GM12878 (cell line): ENCODE data around the gene BTBD9. TPM values are rescaled to one million over a fixed set of nuclear protein-coding genes. Genes with fewer than 3 reads are reported as not detected.

Source experiments
- ATAC-seq: fragments of 200-7000 bp; cut with Tn5 transposase; 3 replicates; pipeline ENCODE4 v1.9.1; 2020; ENCODE audit warnings: mild to moderate bottlenecking, moderate library complexity
- BruUV-seq: library from RNA; stranded (reverse); fragments of 400-500 nt; replicated peaks from 2 replicates; lab custom pipeline; 2021; lab: Mats Ljungman, UMichigan
- CTCF ChIA-PET: fragments of 300-600 bp; sonication (Branson Sonifier 250); formaldehyde crosslinking; extraction: SDS; loops from one replicate; lab custom pipeline; 2021; ENCODE audit warnings: inconsistent platforms; lab: Yijun Ruan, JAX
- POLR2A ChIA-PET: fragments of 350-600 bp; formaldehyde crosslinking; extraction: SDS; loops from one replicate; lab custom pipeline; 2021; ENCODE audit warnings: inconsistent platforms; lab: Charles Lee
- RAD21 ChIA-PET: fragments of 300-600 bp; sonication (Branson Sonifier 250); formaldehyde crosslinking; loops from one replicate; lab custom pipeline; 2023; ENCODE audit warnings: antibody characterized with exemption; ENCODE audit not compliant: unreplicated experiment; lab: Charles Lee
- SMC1A ChIA-PET: fragments of 300-600 bp; sonication (Branson Sonifier 250); formaldehyde crosslinking; loops from one replicate; lab custom pipeline; 2023; ENCODE audit not compliant: unreplicated experiment, uncharacterized antibody; lab: Charles Lee
- DNase-seq: peaks from one replicate; pipeline ENCODE4 v3.0.0-alpha.2; 2011; ENCODE audit warnings: low read depth, low spot score
- FAIRE-seq: peaks from 3 replicates; lab custom pipeline; 2011; peaks lifted over from hg19 to GRCh38; lab: Jason Lieb, UNC
- H2AFZ ChIP-seq: 2 replicates; pipeline ENCODE4 v1.6.0; 2011; ENCODE audit warnings: low read depth, low read length, control low read depth; ENCODE audit not compliant: control insufficient read depth
- H3K27ac ChIP-seq: 2 replicates; pipeline ENCODE4 v1.5.1; 2011; ENCODE audit warnings: control low read depth; ENCODE audit not compliant: control insufficient read depth, insufficient read depth
- H3K27me3 ChIP-seq, 2 experiments: replicated peaks in 1 of 2; 2 replicates each; pipeline versions ENCODE4 v1.6.0 to v1.6.1; 2011; ENCODE audit warnings: low read length in 1 of 2; ENCODE audit not compliant: control insufficient read depth in 2 of 2, insufficient read depth in 2 of 2
- H3K36me3 ChIP-seq, 2 experiments: 2 replicates each; pipeline ENCODE4 v1.5.1; 2011; ENCODE audit warnings: low read length in 1 of 2; ENCODE audit not compliant: control insufficient read depth in 2 of 2, insufficient read depth in 2 of 2
- H3K4me1 ChIP-seq: 2 replicates; pipeline ENCODE4 v1.6.1; 2011; ENCODE audit warnings: mild to moderate bottlenecking, low read length, moderate library complexity, mixed read lengths; ENCODE audit not compliant: control insufficient read depth, insufficient read depth
- H3K4me2 ChIP-seq: 2 replicates; pipeline ENCODE4 v1.6.0; 2011; ENCODE audit warnings: control low read depth; ENCODE audit not compliant: control insufficient read depth, insufficient read depth
- H3K4me3 ChIP-seq: fragments of 200-600 bp; sonication (generic); 2 replicates; pipeline ENCODE4 v1.5.1; 2016
- H3K79me2 ChIP-seq: 2 replicates; pipeline ENCODE4 v1.6.0; 2011; ENCODE audit warnings: low read length; ENCODE audit not compliant: control insufficient read depth, insufficient read depth
- H3K9ac ChIP-seq: 2 replicates; pipeline ENCODE4 v1.8.0; 2011; ENCODE audit warnings: low read length, control low read depth, mixed read lengths; ENCODE audit not compliant: control insufficient read depth, insufficient read depth
- H3K9me3 ChIP-seq: replicated peaks from 3 replicates; pipeline ENCODE4 v1.5.1; 2011; ENCODE audit warnings: mild to moderate bottlenecking, low read length; ENCODE audit not compliant: control insufficient read depth, insufficient read depth
- H4K20me1 ChIP-seq: 2 replicates; pipeline ENCODE4 v1.6.0; 2011; ENCODE audit not compliant: control insufficient read depth, insufficient read depth
- BHLHE40 ChIP-seq, 2 experiments: fragments of 450-650 bp in 1 of 2; IDR thresholded peaks; 2 replicates each; pipeline ENCODE4 v1.6.1; 2011 to 2017; ENCODE audit warnings: low read depth in 2 of 2, borderline replicate concordance in 1 of 2, improper control_type of control experiment in 1 of 2, low read length in 1 of 2, mild to moderate bottlenecking in 1 of 2
- ESRRA ChIP-seq: IDR thresholded peaks from 2 replicates; pipeline ENCODE4 v1.6.1; 2012; ENCODE audit warnings: mild to moderate bottlenecking, low read length, improper control_type of control experiment
- FOXK2 ChIP-seq: fragments of 450-650 bp; IDR thresholded peaks from 2 replicates; pipeline ENCODE4 v1.6.1; 2017; ENCODE audit warnings: mild to moderate bottlenecking, moderate library complexity
- HCFC1 ChIP-seq: fragments of 150-350 bp; IDR thresholded peaks from 2 replicates; pipeline ENCODE4 v1.6.1; 2014; ENCODE audit warnings: low read length
- IKZF2 ChIP-seq, 2 experiments: fragments of 450-650 bp; IDR thresholded peaks; 2 replicates each; pipeline ENCODE4 v1.6.1; 2017; ENCODE audit warnings: mild to moderate bottlenecking in 2 of 2, moderate library complexity in 2 of 2
- KLF5 ChIP-seq: fragments of 450-650 bp; IDR thresholded peaks from 2 replicates; pipeline ENCODE4 v1.6.1; 2014; ENCODE audit warnings: mild to moderate bottlenecking; ENCODE audit not compliant: partially characterized antibody
- MEF2A ChIP-seq: IDR thresholded peaks from 2 replicates; pipeline ENCODE4 v1.6.1; 2011; ENCODE audit warnings: low read depth, mild to moderate bottlenecking, low read length, moderate library complexity; ENCODE audit not compliant: insufficient read depth
- NR2C1 ChIP-seq: fragments of 450-650 bp; IDR thresholded peaks from 2 replicates; pipeline ENCODE4 v1.6.1; 2017; ENCODE audit warnings: antibody characterized with exemption, mild to moderate bottlenecking, moderate library complexity
- NR2C2 ChIP-seq: IDR thresholded peaks from 2 replicates; pipeline ENCODE4 v1.6.1; 2011; ENCODE audit warnings: borderline replicate concordance, low read depth; ENCODE audit not compliant: control insufficient read depth, insufficient read length
- RAD51 ChIP-seq: fragments of 450-650 bp; IDR thresholded peaks from 2 replicates; pipeline ENCODE4 v1.6.1; 2016; ENCODE audit warnings: moderate library complexity, mild to moderate bottlenecking, inconsistent platforms
- SPI1 ChIP-seq: IDR thresholded peaks from 2 replicates; pipeline ENCODE4 v1.6.1; 2011; ENCODE audit warnings: low read depth, mild to moderate bottlenecking, low read length, moderate library complexity, borderline replicate concordance; ENCODE audit not compliant: insufficient read depth
- WGBS: methylation state at CpG from one replicate; pipeline ENCODE4 v1.1.6; 2016; ENCODE audit warnings: low lambda C conversion rate; ENCODE audit not compliant: insufficient replicate concordance, insufficient coverage; ENCODE audit errors: missing lambda C conversion rate; 5-methylcytosine and 5-hydroxymethylcytosine counted together
- in situ Hi-C: fragments of 300-500 bp; cut with MboI; formaldehyde crosslinking; loops from 9 replicates; pipeline ENCODE4 v1.14.3; 2018; ENCODE audit warnings: mixed read lengths
- intact Hi-C: fragments of 100-400 bp; cut with micrococcal nuclease; formaldehyde crosslinking; loops from one replicate; pipeline ENCODE4 v1.14.2; 2022; ENCODE audit not compliant: unreplicated experiment
- polyA plus RNA-seq, 11 experiments: library from polyadenylated mRNA; depleted of rRNA in 4 of 11; unstranded in 6 of 11; stranded (reverse) in 5 of 11; fragments of >200 nt; fragmentation: Nextera tagmentation in 4 of 11; fragmentation: Illumina TruSeq in 1 of 11; extraction: Ambion mirVana in 4 of 11; extraction: Trizol in 1 of 11; gene quantifications; 1 replicate in 1 of 11; 2 replicates in 10 of 11; pipeline versions ENCODE4 v1.2.1 to v1.2.3, GENCODE V29; 2011 to 2016; ENCODE audit warnings: inconsistent platforms in 2 of 11, missing spikeins in 2 of 11, low read depth in 1 of 11
- total RNA-seq, 4 experiments: library from RNA; depleted of rRNA in 3 of 4; stranded (reverse); fragments of >200 nt in 3 of 4; fragmentation: Illumina TruSeq in 1 of 4; extraction: Trizol in 1 of 4; gene quantifications; 2 replicates each; pipeline versions ENCODE4 v1.2.1 to v1.2.3, GENCODE V29; 2013 to 2021
- TF ChIP-seq, protein P1 (sequence below): IDR thresholded peaks from 2 replicates; pipeline ENCODE4 v1.6.1; 2012; ENCODE audit warnings: mild to moderate bottlenecking, low read depth, low read length
- TF ChIP-seq, protein P2 (sequence below): fragments of 450-650 bp; formaldehyde crosslinking; IDR thresholded peaks from 2 replicates; pipeline ENCODE4 v1.5.0; 2022; ENCODE audit warnings: mild to moderate bottlenecking, missing genetic modification characterization

Gene BTBD9
- total and polyA plus RNA-seq, 10 of the 15 experiments (the other 5 are each of a cell fraction or from before 2014, with no cell fraction given), result 0.22 to 8.6 (median 4.6) TPM

- Histone ChIP-seq H3K9ac (no peak overlapping the region), H3K9me3 (no peaks in the 10 kb centered on the region), H3K27me3 (no peaks in the 10 kb centered on the region), H4K20me1 (no peaks in the 10 kb centered on the region), H3K4me1 (no peaks in the 10 kb centered on the region), H3K36me3 (no peaks in the 10 kb centered on the region), H3K27ac (no peak overlapping the region), H3K79me2 (no peaks in the 10 kb centered on the region), H3K4me2 (no peak overlapping the region), H3K4me3 (no peak overlapping the region), H2AFZ (no peak overlapping the region)
- FAIRE-seq (no peak), ATAC-seq (no peak), DNase-seq (no peak)
- CTCF ChIA-PET, result interaction anchor here (1.6 kb wide), 1 partner anchor 209 kb away, joined by 3 read pairs; no protein-coding TSS in a partner anchor
- RAD21 ChIA-PET, result no interaction called here
- POLR2A ChIA-PET, result no interaction called here
- no TSS peak for BruUV-seq
- SMC1A ChIA-PET, result interaction anchor here (0.5 kb wide), 1 partner anchor 585 kb away, joined by 3 read pairs; no protein-coding TSS in a partner anchor
- in situ Hi-C loops, result no loop called here
- WGBS, result 91% methylated on average over 4 of the region's 4 CpGs
- intact Hi-C loops, result no loop called here
- no peak for TF ChIP-seq SPI1
- no peak for TF ChIP-seq ESRRA
- no peak for TF ChIP-seq RAD51
- no peak for TF ChIP-seq NR2C1
- no peak for TF ChIP-seq IKZF2 (IDR thresholded peaks at IDR 0.05)
- no peak for TF ChIP-seq MEF2A
- TF ChIP-seq, protein P1, sequence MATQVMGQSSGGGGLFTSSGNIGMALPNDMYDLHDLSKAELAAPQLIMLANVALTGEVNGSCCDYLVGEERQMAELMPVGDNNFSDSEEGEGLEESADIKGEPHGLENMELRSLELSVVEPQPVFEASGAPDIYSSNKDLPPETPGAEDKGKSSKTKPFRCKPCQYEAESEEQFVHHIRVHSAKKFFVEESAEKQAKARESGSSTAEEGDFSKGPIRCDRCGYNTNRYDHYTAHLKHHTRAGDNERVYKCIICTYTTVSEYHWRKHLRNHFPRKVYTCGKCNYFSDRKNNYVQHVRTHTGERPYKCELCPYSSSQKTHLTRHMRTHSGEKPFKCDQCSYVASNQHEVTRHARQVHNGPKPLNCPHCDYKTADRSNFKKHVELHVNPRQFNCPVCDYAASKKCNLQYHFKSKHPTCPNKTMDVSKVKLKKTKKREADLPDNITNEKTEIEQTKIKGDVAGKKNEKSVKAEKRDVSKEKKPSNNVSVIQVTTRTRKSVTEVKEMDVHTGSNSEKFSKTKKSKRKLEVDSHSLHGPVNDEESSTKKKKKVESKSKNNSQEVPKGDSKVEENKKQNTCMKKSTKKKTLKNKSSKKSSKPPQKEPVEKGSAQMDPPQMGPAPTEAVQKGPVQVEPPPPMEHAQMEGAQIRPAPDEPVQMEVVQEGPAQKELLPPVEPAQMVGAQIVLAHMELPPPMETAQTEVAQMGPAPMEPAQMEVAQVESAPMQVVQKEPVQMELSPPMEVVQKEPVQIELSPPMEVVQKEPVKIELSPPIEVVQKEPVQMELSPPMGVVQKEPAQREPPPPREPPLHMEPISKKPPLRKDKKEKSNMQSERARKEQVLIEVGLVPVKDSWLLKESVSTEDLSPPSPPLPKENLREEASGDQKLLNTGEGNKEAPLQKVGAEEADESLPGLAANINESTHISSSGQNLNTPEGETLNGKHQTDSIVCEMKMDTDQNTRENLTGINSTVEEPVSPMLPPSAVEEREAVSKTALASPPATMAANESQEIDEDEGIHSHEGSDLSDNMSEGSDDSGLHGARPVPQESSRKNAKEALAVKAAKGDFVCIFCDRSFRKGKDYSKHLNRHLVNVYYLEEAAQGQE, result no peak
- no peak for TF ChIP-seq NR2C2
- TF ChIP-seq, protein P2, sequence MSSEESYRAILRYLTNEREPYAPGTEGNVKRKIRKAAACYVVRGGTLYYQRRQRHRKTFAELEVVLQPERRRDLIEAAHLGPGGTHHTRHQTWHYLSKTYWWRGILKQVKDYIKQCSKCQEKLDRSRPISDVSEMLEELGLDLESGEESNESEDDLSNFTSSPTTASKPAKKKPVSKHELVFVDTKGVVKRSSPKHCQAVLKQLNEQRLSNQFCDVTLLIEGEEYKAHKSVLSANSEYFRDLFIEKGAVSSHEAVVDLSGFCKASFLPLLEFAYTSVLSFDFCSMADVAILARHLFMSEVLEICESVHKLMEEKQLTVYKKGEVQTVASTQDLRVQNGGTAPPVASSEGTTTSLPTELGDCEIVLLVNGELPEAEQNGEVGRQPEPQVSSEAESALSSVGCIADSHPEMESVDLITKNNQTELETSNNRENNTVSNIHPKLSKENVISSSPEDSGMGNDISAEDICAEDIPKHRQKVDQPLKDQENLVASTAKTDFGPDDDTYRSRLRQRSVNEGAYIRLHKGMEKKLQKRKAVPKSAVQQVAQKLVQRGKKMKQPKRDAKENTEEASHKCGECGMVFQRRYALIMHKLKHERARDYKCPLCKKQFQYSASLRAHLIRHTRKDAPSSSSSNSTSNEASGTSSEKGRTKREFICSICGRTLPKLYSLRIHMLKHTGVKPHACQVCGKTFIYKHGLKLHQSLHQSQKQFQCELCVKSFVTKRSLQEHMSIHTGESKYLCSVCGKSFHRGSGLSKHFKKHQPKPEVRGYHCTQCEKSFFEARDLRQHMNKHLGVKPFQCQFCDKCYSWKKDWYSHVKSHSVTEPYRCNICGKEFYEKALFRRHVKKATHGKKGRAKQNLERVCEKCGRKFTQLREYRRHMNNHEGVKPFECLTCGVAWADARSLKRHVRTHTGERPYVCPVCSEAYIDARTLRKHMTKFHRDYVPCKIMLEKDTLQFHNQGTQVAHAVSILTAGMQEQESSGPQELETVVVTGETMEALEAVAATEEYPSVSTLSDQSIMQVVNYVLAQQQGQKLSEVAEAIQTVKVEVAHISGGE (CRISPR knock-in tag), result no peak
- TF ChIP-seq HCFC1, result no peak
- no peak for TF ChIP-seq KLF5
- no peak for TF ChIP-seq BHLHE40 (IDR thresholded peaks at IDR 0.05; ENCODE audit: borderline replicate concordance in 1 of 2, low read depth in 2 of 2, low read length in 1 of 2)
- TF ChIP-seq FOXK2, result no peak
These were observed 354.8 kb downstream of the BTBD9 start for GRCh38 chr6:38284802-38285394.
